HepG2 (cell line): ENCODE results near the gene RPS6KA2. TPM values are rescaled to one million over a fixed set of nuclear protein-coding genes. Genes with fewer than 3 reads are reported as not detected.

Experiments used
- ATAD3A ChIP-seq: sonication (generic); formaldehyde crosslinking; IDR thresholded peaks from 2 replicates; pipeline ENCODE4 v1.4.0; 2020; ENCODE audit warnings: missing genetic modification reagents
- CREBL2 ChIP-seq: sonication (generic); formaldehyde crosslinking; IDR thresholded peaks from 2 replicates; pipeline ENCODE4 v1.8.1; 2023; ENCODE audit warnings: missing genetic modification reagents, mild to moderate bottlenecking, borderline replicate concordance
- FOSL1 ChIP-seq: sonication (generic); formaldehyde crosslinking; IDR thresholded peaks from 2 replicates; pipeline ENCODE4 v1.9.0; 2021; ENCODE audit warnings: missing genetic modification reagents, borderline replicate concordance
- FOXP4 ChIP-seq: sonication (generic); formaldehyde crosslinking; IDR thresholded peaks from 2 replicates; pipeline ENCODE4 v1.4.0; 2020; ENCODE audit warnings: missing genetic modification reagents
- GLMP ChIP-seq: sonication (generic); formaldehyde crosslinking; IDR thresholded peaks from 2 replicates; pipeline ENCODE4 v1.9.0; 2021; ENCODE audit warnings: missing genetic modification reagents, mild to moderate bottlenecking, borderline replicate concordance
- MIXL1 ChIP-seq: IDR thresholded peaks from 2 replicates; pipeline ENCODE4 v1.6.1; 2016
- NR2C2 ChIP-seq: sonication (generic); formaldehyde crosslinking; IDR thresholded peaks from 2 replicates; pipeline ENCODE4 v1.4.0; 2020; ENCODE audit warnings: missing genetic modification reagents, mild to moderate bottlenecking, moderate library complexity, borderline replicate concordance
- PAXIP1 ChIP-seq: sonication (generic); formaldehyde crosslinking; conservative IDR thresholded peaks from 2 replicates; pipeline ENCODE4 v1.4.0; 2020; ENCODE audit warnings: mild to moderate bottlenecking, missing genetic modification reagents, moderate library complexity
- SOX13 ChIP-seq, 3 experiments: fragments of 450-650 bp in 1 of 3; sonication (generic) in 1 of 3; formaldehyde crosslinking in 1 of 3; IDR thresholded peaks in 2 of 3; conservative IDR thresholded peaks in 1 of 3; 2 replicates each; pipeline versions ENCODE4 v1.5.0 to v1.6.1; 2016 to 2020; ENCODE audit warnings: antibody characterized with exemption in 1 of 3, mild to moderate bottlenecking in 1 of 3, missing compliant biosample characterization in 1 of 3, missing genetic modification reagents in 1 of 3, moderate library complexity in 1 of 3
- SRSF9 ChIP-seq: fragments of 200-400 bp; formaldehyde crosslinking; IDR thresholded peaks from 2 replicates; pipeline ENCODE4 v1.6.1; 2018; ENCODE audit warnings: borderline replicate concordance, mild to moderate bottlenecking, low read depth, low read length; ENCODE audit not compliant: insufficient read depth, poor library complexity, severe bottlenecking
- SRY ChIP-seq: sonication (generic); formaldehyde crosslinking; IDR thresholded peaks from 2 replicates; pipeline ENCODE4 v1.8.0; 2022; ENCODE audit warnings: mild to moderate bottlenecking, missing genetic modification reagents
- TIGD3 ChIP-seq: sonication (generic); formaldehyde crosslinking; IDR thresholded peaks from 2 replicates; pipeline ENCODE4 v1.5.1; 2020; ENCODE audit warnings: mild to moderate bottlenecking, missing genetic modification reagents, borderline replicate concordance
- YEATS4 ChIP-seq: sonication (generic); formaldehyde crosslinking; IDR thresholded peaks from 2 replicates; pipeline ENCODE4 v1.4.0; 2020; ENCODE audit warnings: missing genetic modification reagents, borderline replicate concordance
- ZNF597 ChIP-seq: sonication (generic); formaldehyde crosslinking; IDR thresholded peaks from 2 replicates; pipeline ENCODE4 v1.5.0; 2020; ENCODE audit warnings: missing genetic modification reagents
- ZZZ3 ChIP-seq: sonication (generic); formaldehyde crosslinking; IDR thresholded peaks from 2 replicates; pipeline ENCODE4 v1.4.0; 2020; ENCODE audit warnings: missing genetic modification reagents, mild to moderate bottlenecking, borderline replicate concordance
- polyA plus RNA-seq, 8 experiments: library from polyadenylated mRNA; depleted of rRNA in 3 of 8; stranded (reverse) in 7 of 8; unstranded in 1 of 8; fragments of >200 nt; fragmentation: Illumina TruSeq in 4 of 8; extraction: Trizol in 4 of 8; gene quantifications; 2 replicates each; pipeline versions ENCODE4 v1.2.1 to v1.2.3, GENCODE V29; 2011 to 2016; ENCODE audit warnings: low read depth in 4 of 8, missing spikeins in 1 of 8, mixed read lengths in 1 of 8; ENCODE audit not compliant: insufficient read depth in 1 of 8
- total RNA-seq, 5 experiments: library from RNA; depleted of rRNA; stranded (reverse); fragments of >200 nt; fragmentation: Illumina TruSeq; extraction: Trizol; gene quantifications; 2 replicates each; pipeline ENCODE4 v1.2.3, GENCODE V29; 2016; ENCODE audit warnings: low read depth in 1 of 5

Gene RPS6KA2
- total and polyA plus RNA-seq, 2 of the 13 experiments (the other 11 are each of a cell fraction or from before 2014, with no cell fraction given): 0.22 to 0.38 TPM

- TF ChIP-seq CREBL2 (CRISPR knock-in tag) (no peak), SOX13 (IDR thresholded peaks at IDR 0.05) (no peak), SOX13 (CRISPR knock-in tag; conservative IDR thresholded peaks at IDR 0.05 in 1 of 2, IDR thresholded peaks at IDR 0.05 in 1 of 2) (peak in 1 of 2 experiments; percentile 47; a peak in 2 of 4 replicates), MIXL1 (peak; percentile 60; the same call in 1 of the 2 replicates), SRSF9 (no peak), FOXP4 (CRISPR knock-in tag) (peak; percentile 67), ZNF597 (CRISPR knock-in tag) (no peak), SRY (no peak; the same call in 1 of the 2 replicates), NR2C2 (CRISPR knock-in tag) (peak; percentile 56), YEATS4 (CRISPR knock-in tag) (peak; percentile 67), GLMP (CRISPR knock-in tag) (no peak), ZZZ3 (CRISPR knock-in tag) (no peak), FOSL1 (CRISPR knock-in tag) (no peak), ATAD3A (CRISPR knock-in tag) (peak; percentile 79; the same call in 1 of the 2 replicates), TIGD3 (CRISPR knock-in tag) (no peak), PAXIP1 (CRISPR knock-in tag) (peak; percentile 63)
Observed at GRCh38 chr6:166381733-166382499, 245.1 kb downstream of the RPS6KA2 start (continued).
